CD1c-positive myeloid dendritic cell (primary cell): ENCODE data around the gene TRIM7.
"Not testable (repeated sequence)": the region's sequence is repeated elsewhere in the genome, so short reads cannot be mapped to it uniquely, and the experiment has no call there.

Source experiments
- DNase-seq: peaks from one replicate; pipeline ENCODE4 v3.0.0-alpha.2; 2016; ENCODE audit errors: extremely low spot score

TRIM7 gene

DNA sequence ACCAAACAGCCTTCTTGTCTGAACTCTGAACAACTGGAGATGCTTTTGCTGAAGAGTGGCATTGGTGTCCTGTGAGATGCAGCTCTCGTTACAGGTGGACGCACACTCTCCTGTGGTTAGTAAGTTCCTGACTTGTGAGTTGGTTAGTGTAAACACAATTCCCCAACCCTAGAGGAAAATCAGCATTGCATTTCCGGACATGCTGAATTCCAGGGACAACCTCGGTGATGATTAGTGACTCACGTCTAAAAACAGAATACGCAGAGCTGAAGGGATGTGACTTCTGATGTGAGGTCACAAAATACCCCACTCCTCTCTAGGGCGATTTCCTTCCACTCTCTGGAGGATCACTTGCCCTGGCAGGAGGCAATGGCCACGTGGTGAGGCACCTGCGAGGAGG is 52.6 kb downstream of the TRIM7 start:
- no peak for DNase-seq

DNA sequence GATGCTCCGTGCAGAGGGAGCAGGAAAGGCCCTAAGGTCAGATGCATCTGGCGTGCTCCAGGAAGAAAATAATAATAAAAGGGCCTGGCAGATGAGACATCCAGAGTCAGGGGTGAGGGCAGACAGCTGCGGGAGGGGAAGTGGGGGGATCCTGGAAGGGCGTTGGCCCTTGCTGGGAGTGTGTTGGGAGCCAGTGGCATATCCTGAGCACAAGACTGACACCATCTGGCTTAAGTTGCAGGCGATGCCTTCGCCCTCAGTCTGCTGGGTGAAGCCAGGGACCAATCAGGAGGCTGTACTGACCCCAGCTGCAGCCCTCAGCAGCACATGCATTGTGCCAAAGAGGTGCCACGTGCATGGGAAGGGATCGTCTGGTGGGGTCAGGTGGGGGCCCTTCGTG is 53.9 kb downstream of the TRIM7 start:
- DNase-seq: no peak

DNA sequence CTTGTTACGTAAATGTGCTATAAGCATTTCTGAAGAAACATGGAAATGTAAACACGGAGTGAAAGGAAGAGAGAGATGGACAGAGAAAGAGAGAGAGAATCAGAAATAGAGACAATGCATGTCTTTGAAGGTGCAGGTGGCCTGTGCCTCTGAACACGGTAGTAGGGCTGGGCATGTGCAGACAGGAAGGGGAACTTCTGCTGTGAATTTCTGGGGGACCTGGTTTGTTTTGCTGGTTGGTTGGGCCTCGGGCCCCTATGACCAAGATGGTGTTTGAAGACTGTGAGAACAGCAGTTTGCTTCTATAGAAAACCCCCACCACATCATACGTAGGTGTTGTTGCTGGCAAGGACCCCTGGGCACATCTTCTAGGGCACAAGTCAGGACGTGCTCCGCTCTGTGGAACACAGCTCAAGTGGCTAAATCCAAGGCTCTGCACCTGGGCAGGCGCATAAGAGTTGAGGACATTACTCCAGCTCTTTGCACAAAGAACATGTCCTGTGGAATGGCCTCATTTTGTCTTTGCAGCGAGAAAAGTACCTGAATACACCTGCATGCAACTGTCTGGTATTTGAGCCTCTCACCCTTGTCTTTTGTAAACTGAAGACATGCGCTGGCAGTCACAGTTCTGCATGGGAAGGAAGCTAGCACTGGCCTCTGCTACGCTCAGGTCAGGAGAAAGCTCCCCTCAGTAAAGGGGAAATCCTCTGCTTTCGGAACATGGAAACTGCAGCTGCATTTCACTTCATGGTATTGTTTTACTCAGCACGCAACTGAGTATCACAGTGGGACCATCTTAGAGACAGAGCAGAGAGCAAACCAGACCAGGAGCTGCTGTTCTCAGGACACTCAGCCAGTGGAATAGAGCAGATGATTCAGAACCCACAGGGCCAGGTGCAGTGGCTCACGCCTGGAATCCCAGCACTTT is 54.9 kb downstream of the TRIM7 start:
- no peak for DNase-seq

DNA sequence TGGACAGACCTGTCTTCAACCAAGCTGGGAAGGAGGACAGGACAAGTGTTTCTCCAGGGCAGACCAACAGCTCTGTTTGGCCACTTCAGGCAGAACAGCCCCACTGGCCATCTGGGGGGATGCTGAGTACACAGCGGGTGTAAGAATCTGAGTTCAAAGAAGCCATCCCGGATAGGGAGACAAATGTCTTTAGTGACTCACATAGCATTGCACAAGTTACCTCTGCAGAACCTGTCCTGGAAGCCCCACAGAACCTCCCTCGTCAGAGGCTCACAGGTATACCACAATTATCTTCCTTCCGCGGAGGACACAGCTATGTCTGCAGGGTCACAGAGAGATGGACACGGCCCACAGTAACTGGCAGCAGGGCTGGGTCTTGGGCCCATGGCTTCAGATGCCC is 55.6 kb downstream of the TRIM7 start:
- DNase-seq: no peak

DNA sequence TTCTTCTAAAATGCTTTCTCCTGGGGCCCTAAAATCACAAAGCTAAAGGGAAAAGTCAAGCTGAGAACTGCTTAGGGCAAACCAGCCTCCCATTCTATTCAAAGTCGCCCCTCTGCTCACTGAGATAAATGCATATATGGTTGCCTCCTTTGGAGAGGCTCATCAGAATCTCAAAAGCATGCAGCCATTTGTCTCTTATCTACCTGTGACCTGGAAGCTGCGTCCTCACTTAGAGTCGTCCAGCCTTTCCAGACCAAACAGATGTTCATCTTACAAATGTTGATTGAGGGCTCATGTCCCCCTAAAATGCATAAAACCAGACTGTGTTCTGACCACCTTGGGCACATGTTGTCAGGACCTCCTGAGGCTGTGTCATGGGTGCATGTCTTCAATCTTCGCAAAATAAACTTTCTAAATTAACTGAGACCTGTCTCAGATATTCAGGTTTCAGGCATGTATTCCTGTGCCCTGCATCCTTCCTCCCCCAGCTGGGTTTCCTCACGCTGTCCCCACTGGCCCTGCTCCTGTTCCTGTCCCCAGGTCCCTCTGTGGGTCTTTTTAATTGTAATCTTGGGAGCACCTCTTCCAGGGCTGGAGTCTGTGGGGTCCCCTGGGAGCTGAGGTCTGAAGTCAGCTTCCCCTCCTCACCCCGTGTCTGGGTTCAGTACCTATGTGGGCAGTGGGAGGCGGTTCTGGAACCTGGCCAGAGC is 57.9 kb downstream of the TRIM7 start, which contains the start of gene OR2V2:
Gene OR2V2 (plus strand): TSS at position 660 of the 710 bp plus-strand sequence. CDS start 7,357 bp downstream, outside the sequence.
- not testable (repeated sequence) for DNase-seq

DNA sequence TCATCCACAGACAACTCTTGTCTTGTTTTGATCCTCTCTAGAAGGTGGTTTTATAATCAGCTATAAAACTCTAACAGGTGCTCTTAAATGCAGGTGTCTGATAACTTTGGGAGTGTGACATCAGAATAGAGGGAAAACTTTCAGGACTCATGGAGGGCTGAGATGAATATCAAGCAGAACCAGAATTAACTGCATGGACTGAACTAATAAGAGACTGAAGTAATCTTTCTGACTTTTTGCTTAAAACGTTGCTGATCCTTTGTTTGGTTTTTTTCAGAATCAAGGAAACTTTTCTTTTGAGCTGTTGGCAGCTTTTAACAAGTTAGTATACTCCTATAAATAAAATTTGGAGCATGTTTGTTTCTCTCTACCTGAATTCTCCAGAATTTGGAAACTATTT is 59.9 kb downstream of the TRIM7 start:
- no peak for DNase-seq
